ENCODE results near the gene C19orf38. TPM values are rescaled to one million over a fixed set of nuclear protein-coding genes. Genes with fewer than 3 reads are reported as not detected.

C19orf38 gene
- total and polyA plus RNA-seq, 2 of the 4 experiments (the other 2 are of a cell fraction) = 0.18 to 0.19 TPM

DNA sequence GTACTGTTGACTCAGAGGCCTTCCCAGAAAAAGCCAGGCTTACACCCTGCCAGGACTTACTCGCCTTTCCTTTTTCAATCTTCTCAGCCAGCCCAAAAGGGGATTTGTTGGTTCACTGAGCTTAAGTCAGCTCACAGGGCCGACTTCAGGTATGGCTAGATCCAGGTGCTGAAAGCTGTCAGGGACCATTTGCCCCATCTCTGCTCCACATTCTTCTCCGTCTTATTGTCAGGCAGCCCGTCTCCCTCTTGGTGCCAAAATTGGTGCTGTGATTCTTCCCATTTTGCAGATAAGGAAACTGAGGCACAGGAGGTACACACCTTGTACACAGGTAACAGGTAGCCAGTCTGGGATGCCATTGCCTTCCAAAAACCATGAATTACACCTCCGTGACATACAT lies 2.4 kb downstream of the C19orf38 start:
- Histone ChIP-seq H3K4me1 (ENCODE audit: control insufficient read depth, insufficient read depth, low read length) (peaks cover 3% of the 10 kb centered on the region; the same call in 1 of the 2 replicates), H2BK120ac (ENCODE audit: low read depth, low read length) (no peak overlapping the region), H3K4ac (ENCODE audit: low read depth, low read length) (no peak overlapping the region), H2AK5ac (ENCODE audit: low read depth, low read length) (no peak overlapping the region), H3K14ac (replicated peaks; ENCODE audit: low read depth, low read length) (no peak overlapping the region), H3K9ac (ENCODE audit: low read depth, low read length) (no peak overlapping the region), H4K20me1 (ENCODE audit: insufficient read depth, low read length) (no peaks in the 10 kb centered on the region), H4K91ac (ENCODE audit: insufficient read depth, low read depth, low read length) (no peak overlapping the region), H3K56ac (ENCODE audit: extremely low read depth, insufficient read depth, low read length) (no peak overlapping the region), H3K4me2 (ENCODE audit: low read depth, low read length) (no peak overlapping the region), H3K4me3 (ENCODE audit: insufficient read depth, low read depth, low read length) (no peak overlapping the region), H3K36me3 (ENCODE audit: control insufficient read depth, insufficient read depth, low read length) (no peaks in the 10 kb centered on the region), H2BK5ac (ENCODE audit: low read depth, low read length, poor library complexity, severe bottlenecking) (no peak overlapping the region), H2BK20ac (ENCODE audit: low read depth, low read length) (no peak overlapping the region), H4K5ac (ENCODE audit: low read depth, low read length) (no peak overlapping the region), H4K8ac (ENCODE audit: low read depth in 2 of 2, low read length in 2 of 2) (no peak overlapping the region), H3K18ac (ENCODE audit: low read depth, low read length) (no peak overlapping the region), H2AK9ac (replicated peaks; ENCODE audit: low read depth, low read length, poor library complexity) (no peak overlapping the region), H3K79me1 (ENCODE audit: low read depth in 1 of 2, low read length in 2 of 2) (no peaks in the 10 kb centered on the region), H3K27ac (ENCODE audit: insufficient read depth, low read length) (no peak overlapping the region), H3K23ac (ENCODE audit: low read depth, low read length) (no peak overlapping the region), H3K9me1 (ENCODE audit: insufficient read depth, low read length) (no peaks in the 10 kb centered on the region), H2BK15ac (ENCODE audit: low read depth, low read length) (no peak overlapping the region), H3K9me3 (ENCODE audit: control insufficient read depth, insufficient read depth, low read length) (peaks cover 3% of the 10 kb centered on the region), H3K27me3 (ENCODE audit: control insufficient read depth, insufficient read depth, low read length) (peaks cover 5% of the 10 kb centered on the region; the same call in 1 of the 2 replicates), H2AFZ (replicated peaks; ENCODE audit: low read length, poor library complexity) (no peak overlapping the region)
- 100% methylated on average over 1 of the region's 5 CpGs; no CpG with 5 or more reads in 1 of the 2 experiments for WGBS, 2 experiments (ENCODE audit: extremely low coverage in 2 of 2, insufficient read length in 1 of 2)
- POLR2A ChIA-PET (ENCODE audit: unreplicated experiment) = no interaction called here
- no peak for DNase-seq
- no TSS peak for BruUV-seq (replicated peaks)
- CTCF ChIA-PET = interaction anchor here (2.1 kb wide), 1 partner anchor 14 kb away, joined by 7 read pairs; no protein-coding TSS in a partner anchor
- no peak for ATAC-seq (ENCODE audit: low read depth)
- TF ChIP-seq BHLHE40 (IDR thresholded peaks at IDR 0.05; ENCODE audit: low read depth, low read length) = no peak
- TF ChIP-seq, protein P1, sequence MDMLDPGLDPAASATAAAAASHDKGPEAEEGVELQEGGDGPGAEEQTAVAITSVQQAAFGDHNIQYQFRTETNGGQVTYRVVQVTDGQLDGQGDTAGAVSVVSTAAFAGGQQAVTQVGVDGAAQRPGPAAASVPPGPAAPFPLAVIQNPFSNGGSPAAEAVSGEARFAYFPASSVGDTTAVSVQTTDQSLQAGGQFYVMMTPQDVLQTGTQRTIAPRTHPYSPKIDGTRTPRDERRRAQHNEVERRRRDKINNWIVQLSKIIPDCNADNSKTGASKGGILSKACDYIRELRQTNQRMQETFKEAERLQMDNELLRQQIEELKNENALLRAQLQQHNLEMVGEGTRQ (IDR thresholded peaks at IDR 0.05; ENCODE audit: low read depth, low read length) = no peak
- no peak for TF ChIP-seq RCOR1 (IDR thresholded peaks at IDR 0.05; ENCODE audit: insufficient replicate concordance, low read length)
- TF ChIP-seq MAFK (IDR thresholded peaks at IDR 0.05; ENCODE audit: low read depth, low read length) = no peak
- TF ChIP-seq CEBPB (IDR thresholded peaks at IDR 0.05; ENCODE audit: low read depth, low read length) = no peak
- TF ChIP-seq, protein P2, sequence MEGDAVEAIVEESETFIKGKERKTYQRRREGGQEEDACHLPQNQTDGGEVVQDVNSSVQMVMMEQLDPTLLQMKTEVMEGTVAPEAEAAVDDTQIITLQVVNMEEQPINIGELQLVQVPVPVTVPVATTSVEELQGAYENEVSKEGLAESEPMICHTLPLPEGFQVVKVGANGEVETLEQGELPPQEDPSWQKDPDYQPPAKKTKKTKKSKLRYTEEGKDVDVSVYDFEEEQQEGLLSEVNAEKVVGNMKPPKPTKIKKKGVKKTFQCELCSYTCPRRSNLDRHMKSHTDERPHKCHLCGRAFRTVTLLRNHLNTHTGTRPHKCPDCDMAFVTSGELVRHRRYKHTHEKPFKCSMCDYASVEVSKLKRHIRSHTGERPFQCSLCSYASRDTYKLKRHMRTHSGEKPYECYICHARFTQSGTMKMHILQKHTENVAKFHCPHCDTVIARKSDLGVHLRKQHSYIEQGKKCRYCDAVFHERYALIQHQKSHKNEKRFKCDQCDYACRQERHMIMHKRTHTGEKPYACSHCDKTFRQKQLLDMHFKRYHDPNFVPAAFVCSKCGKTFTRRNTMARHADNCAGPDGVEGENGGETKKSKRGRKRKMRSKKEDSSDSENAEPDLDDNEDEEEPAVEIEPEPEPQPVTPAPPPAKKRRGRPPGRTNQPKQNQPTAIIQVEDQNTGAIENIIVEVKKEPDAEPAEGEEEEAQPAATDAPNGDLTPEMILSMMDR (conservative IDR thresholded peaks at IDR 0.05; ENCODE audit: low read depth, low read length) = no peak
- no peak for TF ChIP-seq CHD1 (IDR thresholded peaks at IDR 0.05; ENCODE audit: low read depth, low read length)
- TF ChIP-seq, protein P3, sequence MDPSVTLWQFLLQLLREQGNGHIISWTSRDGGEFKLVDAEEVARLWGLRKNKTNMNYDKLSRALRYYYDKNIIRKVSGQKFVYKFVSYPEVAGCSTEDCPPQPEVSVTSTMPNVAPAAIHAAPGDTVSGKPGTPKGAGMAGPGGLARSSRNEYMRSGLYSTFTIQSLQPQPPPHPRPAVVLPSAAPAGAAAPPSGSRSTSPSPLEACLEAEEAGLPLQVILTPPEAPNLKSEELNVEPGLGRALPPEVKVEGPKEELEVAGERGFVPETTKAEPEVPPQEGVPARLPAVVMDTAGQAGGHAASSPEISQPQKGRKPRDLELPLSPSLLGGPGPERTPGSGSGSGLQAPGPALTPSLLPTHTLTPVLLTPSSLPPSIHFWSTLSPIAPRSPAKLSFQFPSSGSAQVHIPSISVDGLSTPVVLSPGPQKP (IDR thresholded peaks at IDR 0.05; ENCODE audit: borderline replicate concordance, low read depth, low read length) = no peak
- no peak for TF ChIP-seq NFE2L2 (IDR thresholded peaks at IDR 0.05; ENCODE audit: low read depth, low read length)
- TF ChIP-seq RAD21 (IDR thresholded peaks at IDR 0.05; ENCODE audit: low read length) = no peak
- no peak for TF ChIP-seq FOS (IDR thresholded peaks at IDR 0.05; ENCODE audit: low read depth, low read length)
- TF ChIP-seq MXI1 (IDR thresholded peaks at IDR 0.05; ENCODE audit: borderline replicate concordance, low read depth, low read length) = no peak
- no peak for TF ChIP-seq MAZ (IDR thresholded peaks at IDR 0.05; ENCODE audit: borderline replicate concordance, low read depth, low read length)
- TF ChIP-seq POLR2A (IDR thresholded peaks at IDR 0.05; ENCODE audit: low read depth, low read length) = no peak
- TF ChIP-seq SMC3 (IDR thresholded peaks at IDR 0.05; ENCODE audit: low read depth, low read length) = no peak
- intact Hi-C loops (cut with micrococcal nuclease) = no loop called here
- dilution Hi-C loops (cut with HindIII; ENCODE audit: low sequenced_read_pairs, unreplicated experiment) = no loop called here
- in situ Hi-C loops (cut with MboI; ENCODE audit: low sequenced_read_pairs) = no loop called here

Measured in IMR-90 (cell line).